GM18498 (cell line): ENCODE results near the gene CCDC40.

Experiments
- ATAC-seq: cut with Tn5 transposase; IDR thresholded peaks from one replicate; pipeline ENCODE4 v1.9.1; 2021; ENCODE audit warnings: mild to moderate bottlenecking, moderate library complexity; ENCODE audit not compliant: unreplicated experiment

The CCDC40 gene

DNA sequence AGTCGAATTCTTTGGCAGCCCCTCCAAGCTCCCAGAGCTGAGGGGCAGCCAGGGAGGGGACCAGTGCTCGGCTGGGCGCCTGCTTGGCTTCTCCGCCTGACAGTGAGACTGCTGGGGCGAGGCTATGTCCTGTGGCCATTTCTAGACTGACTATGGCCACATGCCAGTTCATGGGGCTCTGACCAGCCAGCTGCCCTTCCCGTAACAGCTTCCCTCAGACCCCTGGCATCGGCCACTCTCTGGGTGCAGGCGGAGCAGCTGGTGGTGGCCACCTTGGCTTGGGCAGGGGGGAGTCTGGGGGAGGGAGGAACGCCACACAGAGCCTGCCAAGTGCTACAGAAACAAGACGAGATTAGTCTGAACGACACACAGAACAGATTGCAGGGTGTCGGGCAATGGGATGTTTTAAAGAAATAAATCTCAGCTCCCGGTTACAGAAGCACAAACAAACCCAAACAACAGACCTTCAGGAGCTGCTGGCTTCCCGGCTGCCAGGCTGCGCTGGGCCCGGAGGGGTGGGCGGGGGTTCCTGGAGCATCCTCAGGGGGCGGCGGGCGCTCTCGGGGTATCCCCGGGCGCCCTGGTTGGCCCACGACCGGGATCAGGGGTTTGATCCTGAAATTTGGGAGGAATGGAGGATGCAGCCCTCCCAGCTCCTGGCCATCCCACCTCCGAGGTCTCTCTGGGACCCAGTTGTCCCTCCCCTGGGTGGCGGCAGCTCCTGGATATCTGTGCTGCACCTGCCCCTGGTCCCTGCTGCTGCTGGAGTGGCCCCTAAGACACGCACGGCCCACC lies 35.3 kb upstream of the CCDC40 start:
- ATAC-seq: no peak

DNA sequence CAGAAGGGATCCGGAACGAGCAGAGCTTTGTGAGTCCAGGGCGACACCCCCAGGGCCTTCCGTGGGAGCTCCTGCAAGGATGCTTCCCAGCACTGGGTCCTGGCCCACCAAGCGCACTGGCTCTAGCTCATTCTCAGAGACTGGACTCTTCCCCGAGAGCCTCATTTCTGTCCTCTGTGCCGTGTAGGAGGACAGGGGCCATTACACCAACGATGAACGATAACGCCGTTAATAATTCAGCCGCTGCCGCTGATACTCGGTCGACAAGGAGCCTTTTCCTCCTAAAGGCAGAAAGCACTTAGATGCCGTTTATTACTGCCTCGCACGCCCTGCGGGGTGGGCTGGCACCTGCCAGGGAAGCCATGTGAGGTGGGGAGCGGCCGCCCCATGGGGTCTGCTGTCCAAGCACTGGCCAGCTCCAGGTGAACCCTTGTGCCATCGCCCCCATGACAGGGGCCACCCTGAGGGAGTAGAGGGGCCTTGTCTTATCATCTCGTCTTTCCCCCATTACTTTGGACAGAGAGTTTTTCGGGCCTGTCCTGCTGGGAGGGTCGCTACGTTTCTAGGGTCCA lies 34.3 kb upstream of the CCDC40 start:
- ATAC-seq: no peak

DNA sequence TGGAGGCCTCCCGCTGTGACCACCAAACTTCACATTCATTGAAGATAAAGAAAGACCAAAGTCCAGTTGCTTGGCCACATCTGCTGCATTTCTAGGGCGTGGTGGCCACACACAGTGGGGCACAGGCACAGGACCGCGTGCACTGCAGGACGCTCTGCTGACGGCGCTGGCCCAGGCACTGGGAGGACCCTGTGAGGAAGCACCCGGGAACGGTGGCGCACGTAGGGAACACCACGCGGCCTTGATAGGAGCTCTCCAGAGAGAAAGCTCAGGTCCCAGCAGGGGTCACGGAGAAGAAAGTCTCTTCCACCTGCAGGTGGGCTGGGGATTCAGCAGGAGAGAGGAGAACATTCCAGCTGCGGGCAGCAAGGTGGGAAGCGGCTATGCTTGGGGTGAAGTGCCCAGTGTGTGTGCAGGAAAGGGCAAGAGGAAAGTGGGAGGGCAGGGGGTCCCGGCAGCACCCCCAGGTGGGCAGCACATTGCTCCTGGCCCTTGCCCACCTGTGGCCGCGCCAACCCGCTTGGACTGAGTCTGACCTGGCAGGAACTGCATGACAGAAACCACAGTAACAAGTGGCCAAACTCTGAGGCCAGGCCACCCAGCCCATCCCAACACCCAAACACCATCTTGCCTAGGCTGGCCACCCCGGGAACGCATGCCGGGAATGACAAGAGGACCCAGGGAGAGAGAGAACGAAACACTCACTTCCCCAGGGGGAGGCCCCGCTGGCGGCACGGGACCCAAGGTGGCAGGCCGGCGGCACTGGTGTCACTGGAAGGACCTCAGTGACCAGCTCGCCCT lies 33.6 kb upstream of the CCDC40 start:
- ATAC-seq: no peak

DNA sequence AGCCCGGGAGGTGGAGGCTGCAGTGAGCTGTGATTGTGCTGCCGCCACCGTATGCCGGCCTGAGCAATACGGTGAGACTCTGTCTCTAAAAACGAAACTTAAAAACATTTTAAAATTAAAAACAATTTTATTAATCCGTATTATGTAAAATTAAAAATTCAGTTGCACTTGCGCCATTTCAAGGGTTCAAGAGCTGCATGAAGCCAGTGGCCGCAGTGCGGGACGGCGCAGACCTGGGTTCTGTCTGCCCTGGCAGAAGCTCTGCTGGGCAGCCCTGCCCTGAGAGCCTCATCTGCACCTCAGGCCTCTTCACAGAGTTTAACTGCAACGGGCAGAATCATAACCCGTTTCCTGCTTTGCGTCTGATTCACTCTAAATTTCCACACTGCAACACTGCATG lies 32.5 kb upstream of the CCDC40 start:
- no peak for ATAC-seq

DNA sequence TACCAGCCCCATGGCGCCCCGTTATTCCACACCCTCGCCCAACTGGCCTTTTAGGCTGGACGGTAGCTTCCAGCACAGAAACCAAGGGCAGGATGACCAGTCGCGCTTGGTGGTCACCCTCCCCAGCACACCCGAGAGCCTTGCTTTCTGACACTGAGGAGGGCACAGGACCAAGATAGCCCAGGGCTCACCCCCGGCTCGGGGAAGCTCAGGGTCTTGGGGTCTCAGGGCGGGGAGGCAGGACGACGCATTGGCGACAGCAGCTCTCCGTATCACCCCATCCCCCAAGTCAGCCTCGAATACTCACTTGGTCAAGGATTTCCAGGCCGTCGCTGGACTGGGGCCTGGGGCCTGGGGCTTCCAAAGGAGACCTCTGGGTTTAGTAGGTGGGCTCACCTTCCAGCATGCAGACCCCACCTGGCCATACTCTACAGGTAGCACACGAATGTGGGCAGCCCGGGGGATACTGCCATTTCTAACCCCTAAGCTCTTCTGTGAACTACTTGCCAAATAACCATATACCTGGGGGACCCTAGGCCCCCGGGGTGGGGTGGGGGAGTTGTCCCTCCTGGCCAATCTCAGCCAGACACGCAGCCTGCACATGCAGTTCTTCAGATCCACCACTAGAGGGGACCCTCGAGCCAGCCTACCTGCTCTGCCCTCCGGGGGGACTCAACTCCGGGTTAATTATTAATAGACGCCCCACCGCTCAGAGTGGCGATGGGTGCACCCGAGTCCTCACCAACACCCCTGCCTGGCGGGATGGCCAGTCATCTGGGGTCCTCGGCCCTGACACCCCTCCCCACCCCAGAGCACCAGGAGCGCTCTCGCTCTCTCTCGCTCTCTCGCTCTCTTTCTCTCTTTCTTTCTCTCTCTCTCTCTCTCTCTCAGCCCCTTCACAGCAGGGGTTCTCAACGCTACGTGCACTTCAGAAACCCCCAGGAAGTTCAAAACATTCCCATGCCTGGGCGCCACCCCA lies 30.8 kb upstream of the CCDC40 start:
- no peak for ATAC-seq

DNA sequence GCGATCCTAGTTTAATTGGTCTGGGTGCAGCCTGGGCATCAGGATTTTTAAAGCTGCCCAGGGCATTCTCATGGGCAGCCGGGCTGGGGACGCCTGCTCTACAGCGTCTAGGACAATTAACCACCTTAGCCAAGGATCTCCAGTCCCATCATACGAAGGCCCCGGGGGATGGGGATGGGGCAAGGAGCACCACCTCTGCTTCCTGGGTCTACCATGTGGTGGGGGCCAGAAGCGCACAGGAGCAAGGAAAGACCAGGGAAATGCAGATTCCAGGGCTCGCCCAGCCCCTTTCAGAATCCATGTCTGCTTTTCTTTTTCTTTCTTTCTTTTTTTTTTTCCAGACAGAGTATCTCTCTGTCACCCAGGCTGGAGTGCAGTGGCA lies 30.1 kb upstream of the CCDC40 start:
- ATAC-seq: no peak

DNA sequence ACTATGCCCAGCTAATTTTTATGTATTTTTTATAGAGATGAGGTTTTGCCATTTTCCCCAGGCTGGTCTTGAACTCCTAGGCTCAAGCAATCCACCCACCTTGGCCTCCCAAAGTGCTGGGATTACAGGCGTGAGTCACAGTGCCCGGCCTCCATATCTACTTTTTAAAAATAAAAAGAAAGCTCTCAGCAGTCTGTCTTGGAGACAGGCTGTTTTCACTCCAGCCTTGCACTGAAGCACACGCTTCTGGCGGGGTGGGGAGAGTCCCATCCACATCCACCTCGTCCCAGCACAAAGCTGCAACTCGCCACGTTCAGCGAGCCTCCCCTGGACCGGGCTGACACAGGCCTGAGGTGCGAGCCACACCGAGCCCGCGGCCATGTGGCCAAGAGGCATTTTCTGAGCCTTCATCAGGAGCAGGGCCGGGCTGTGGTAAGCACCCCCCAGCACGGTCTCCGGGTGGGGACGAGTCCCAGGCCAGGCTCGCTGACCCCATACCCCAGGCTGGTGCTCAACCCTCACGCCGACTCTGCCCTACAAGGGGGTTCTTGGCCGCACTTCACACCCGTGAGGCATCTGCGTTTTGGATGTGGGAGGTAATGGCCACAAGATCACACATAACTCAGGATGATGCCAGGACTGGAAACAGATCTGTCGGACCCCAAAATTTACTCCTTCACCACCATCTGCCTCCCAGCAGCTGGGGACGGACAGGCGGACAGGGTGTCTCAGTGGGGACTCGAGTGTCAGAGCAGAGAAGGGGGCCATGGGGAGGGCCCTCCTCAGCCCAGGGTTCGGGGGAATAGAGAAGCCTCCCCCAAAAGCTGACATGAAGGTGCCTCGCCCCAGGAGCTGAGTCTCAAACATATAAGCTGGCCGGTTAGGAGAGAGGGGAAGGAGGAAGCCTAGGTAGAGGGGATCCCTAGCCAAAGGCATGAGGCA lies 29.4 kb upstream of the CCDC40 start:
- no peak for ATAC-seq

DNA sequence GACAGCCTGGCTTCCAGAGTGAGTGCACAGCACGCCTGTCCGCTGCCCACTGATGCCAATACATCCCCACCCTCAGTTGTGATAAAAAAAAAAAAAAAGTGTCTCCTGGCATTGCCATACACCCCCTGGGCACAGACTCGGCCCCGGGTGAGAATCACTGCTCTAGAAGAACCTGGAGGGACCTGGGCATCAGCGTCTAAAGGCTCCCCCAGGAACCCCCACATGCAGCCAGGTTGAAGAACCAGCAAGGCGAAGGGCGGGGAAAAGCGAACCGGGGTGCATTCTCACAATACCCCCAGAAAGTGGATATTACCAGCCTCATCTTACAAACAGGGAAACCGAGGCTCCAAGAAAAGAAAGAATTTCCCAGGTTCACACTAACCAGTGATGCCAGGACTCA lies 28.5 kb upstream of the CCDC40 start:
- no peak for ATAC-seq

DNA sequence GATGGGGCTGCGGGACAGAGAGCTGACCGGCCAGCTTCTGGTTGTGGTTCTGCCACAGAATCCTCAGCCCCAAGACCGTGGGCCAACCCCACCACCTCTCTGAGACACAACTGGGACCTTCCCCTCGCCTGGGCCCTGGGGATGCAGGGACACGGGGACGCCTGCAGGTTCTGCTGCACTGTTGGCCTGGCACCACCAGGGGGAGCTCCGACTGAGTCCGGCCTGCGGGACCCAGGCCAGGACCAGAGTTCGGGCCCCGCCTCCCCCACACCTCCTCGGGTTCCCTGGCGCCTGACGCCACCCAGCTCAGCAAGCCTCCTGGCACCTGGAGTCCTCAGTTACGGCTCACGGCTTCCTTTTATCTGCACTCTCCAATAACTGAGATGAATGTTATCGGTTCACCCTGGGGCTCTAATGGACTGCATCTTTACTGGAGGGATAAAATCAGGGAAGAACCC lies 28.0 kb upstream of the CCDC40 start:
- no peak for ATAC-seq

DNA sequence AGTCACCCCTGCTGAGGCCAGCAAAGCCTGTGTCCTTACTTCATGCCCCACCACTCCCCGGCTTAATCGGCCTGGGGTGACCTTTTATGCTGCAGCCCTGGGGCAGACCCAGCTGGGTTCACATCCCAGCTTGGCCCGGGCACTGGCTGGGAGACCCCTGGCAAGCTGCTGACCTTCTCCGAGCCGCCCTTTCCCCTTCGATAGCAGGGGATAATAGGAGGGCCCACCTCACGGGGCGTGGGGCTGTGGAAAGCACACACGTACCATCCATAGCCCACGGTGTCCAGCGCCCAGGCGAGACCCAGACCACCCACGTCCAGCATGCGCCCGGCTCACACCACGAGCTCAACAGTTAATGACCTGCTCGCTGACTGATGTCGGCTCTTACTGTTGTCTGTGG lies 27.6 kb upstream of the CCDC40 start:
- ATAC-seq: no peak

DNA sequence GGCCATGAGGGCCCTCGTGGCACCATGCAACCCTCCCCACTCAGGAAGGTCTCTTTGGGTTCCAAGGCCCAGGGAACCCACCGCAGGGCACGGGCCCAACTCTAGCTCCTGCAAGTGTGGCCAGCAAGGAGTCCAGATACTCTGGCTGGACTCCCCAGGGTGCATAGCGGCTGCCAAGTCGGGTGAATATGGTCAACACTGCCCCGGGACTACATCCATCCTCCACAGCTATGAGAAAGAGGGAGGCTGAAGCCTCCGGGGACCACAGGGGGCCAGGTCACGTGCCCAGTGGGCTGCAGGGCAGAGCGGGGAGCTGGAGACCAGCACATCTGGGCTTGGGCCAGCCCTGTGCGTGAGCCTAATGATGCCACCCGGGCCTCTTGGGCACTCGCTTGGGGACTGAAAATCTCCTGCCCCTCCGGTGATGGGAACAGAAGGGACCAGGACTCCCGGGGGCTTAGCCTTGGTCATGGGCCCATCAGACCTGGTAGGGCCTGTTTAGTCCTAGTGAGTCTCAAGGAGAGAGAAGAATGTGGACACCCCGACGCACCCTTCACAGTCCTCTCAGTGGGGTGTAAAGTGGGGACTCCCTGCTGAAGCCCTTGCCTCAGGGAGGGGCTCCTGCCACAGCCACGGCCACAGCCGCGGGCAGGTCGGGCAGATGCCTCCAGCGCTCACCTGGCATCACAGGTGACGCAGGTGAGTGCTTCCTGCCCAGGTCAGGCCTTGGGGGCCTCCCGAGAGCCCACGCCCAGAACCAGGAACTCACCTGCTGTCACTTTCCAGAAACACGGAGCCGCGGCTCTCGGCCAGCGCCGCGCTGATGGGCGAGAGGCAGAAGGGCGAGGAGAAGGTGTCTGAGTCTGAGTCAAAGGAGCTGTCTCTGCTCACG lies 26.8 kb upstream of the CCDC40 start:
- ATAC-seq: no peak

DNA sequence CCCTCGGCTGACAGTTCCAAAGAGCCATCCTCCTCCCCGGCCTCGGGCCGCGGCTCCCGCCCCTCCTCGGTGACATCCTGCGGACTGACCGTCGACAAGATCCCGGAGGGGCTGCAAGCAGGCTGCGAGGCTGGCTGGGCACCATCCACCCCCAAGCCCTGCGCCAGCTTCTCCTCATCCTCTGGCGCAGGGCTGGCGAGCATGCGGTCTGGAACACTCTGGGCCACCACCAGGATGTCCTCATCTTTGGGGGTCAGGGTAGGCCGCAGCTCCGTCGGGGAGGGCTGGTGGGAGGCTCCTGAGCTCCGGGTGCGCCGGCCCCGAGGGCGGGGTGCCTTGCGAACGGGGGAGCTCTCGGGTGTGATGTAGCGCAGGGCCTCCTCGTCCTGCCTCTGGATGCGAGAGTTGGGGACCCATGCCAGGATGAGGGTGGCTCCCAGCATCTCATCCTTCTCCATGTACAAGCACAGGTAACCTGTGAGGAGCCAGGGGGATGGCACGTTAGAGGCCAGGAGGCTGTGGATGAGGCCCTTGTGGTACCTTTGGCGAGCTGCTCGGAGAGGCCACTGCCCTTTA lies 26.1 kb upstream of the CCDC40 start:
- no peak for ATAC-seq

DNA sequence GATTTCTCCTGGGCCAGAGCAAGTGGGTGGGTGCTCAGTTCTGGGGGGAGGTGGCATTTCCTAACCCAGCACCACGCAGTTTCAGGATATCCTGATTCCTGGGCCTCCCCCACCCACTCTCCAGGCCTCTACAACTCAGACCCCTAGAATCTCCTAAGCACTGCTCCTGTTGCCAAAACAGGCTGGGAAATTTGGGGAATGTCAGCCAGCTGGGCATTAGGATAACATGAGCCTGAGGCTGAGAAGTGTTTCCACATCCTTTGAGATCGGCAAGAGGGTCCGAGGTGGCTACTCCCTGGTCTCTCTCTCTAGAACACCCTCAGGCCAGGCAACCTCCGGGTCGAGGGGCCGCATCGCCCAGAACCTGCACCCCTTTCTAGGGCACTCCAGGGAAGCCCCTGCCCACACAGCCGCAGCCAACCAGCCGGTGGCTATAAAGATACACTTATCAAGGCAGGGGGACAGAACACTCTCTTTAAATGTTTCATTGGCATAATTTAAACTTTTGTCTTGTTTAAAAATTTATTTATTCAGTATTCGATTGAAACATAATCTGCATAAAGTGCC lies 24.4 kb upstream of the CCDC40 start:
- no peak for ATAC-seq

DNA sequence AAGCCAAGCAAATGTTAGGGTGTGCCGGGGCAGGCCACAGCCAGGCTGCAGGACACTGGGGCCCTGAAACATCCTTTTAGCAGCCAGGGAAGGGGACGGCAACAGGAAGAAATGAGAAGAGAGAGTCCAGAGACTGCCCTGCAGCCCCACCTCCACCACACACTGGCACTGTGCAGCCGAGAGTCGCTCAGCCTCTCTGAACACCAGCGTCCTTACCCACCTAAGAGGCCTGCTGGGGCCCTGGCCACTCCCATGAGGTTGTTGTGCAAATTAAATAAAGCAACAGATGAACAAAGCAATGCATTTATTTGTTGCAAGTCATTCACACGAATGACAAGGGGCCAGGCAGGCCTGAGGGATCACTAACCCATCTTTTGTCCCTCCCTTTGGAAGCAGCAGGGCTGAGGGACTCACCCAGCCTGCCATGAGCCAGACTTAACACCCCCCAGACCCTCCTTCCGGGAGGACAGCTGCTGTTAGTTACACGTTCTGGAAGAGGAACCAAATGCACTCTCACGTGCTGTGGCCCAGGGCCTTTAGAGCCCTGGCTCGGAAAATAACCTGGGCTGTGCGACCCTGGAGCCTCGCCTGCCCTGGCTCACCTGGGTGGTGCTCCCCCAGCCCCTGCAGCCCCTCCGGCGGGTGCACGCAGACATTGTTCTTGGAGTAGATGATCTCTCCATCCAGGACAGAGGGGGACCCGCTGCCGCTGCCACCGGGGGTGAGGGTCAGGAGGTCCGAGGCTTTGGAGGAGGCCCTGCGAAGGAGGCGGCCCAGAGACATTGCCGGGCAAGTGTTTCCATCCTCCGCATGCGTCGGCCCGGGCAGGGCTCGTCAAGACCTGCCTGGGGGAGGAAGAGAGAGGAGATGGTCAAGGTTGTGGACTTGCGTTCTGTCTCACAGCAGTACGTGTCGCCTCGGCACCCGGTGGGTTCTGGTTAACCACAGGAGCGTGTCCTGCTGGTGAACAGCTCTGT lies 23.4 kb upstream of the CCDC40 start:
- ATAC-seq: no peak

DNA sequence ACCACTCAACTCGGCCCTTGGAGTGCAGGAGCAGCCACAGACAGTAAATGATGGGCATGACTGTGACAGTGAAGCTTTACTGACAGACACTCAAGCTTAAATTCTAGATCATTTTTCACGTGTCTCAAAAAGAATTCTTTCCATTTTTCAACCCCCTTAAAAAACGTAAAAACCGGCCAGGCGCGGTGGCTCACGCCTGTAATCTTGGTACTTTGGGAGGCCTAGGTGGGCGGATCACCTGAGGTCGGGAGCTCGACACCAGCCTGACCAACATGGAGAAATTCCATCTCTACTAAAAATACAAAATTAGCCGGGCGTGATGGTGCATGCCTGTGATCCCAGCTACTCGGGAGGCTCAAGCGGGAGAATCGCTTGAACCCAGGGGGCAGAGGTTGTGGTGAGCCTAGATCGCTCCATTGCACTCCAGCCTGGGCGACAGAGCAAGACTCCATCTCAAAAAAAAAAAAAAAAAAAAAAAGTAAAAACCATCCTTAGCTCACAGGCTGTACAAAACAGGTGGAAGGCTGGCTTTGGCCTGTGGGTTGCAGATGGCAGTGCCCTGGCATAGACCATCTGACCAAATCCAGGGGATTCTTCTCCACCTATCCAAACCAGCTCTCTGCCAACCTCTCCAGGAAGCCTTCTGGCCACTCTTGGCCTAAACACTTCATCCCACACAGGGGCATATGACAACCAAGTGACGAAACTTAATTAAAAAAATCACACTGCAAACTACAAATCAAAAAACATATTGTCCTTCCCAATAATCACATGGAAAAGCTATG lies 19.0 kb upstream of the CCDC40 start:
- ATAC-seq: no peak
